ENCODE data around the gene TUBB4B. TPM values are rescaled to one million over a fixed set of nuclear protein-coding genes. Genes with fewer than 3 reads are reported as not detected.
"Not testable (repeated sequence)": the region's sequence is repeated elsewhere in the genome, so short reads cannot be mapped to it uniquely, and the experiment has no call there.

TUBB4B gene
- total RNA-seq, 1 donor from 2014 or later: 262 TPM

GRCh38 chr9:137242269-137243203 is 1.4 kb downstream of the TUBB4B start:
- no peak for TF ChIP-seq CTCF (IDR thresholded peaks at IDR 0.05; ENCODE audit: insufficient read depth, low read length, poor library complexity, severe bottlenecking)
- Histone ChIP-seq H3K4me3 (ENCODE audit: low read depth, low read length) (peak overlapping the region; percentile 96), H3K27me3 (ENCODE audit: control insufficient read depth, insufficient read depth, low read length) (peaks cover 4% of the 10 kb centered on the region), H3K36me3 (ENCODE audit: control insufficient read depth, insufficient read depth, low read length) (peaks cover 10% of the 10 kb centered on the region)
- DNase-seq (ENCODE audit: low read depth): no peak

DNA sequence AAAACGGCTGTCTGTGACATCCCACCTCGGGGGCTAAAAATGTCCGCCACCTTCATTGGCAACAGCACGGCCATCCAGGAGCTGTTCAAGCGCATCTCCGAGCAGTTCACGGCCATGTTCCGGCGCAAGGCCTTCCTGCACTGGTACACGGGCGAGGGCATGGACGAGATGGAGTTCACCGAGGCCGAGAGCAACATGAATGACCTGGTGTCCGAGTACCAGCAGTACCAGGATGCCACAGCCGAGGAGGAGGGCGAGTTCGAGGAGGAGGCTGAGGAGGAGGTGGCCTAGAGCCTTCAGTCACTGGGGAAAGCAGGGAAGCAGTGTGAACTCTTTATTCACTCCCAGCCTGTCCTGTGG is 2.2 kb downstream of the TUBB4B start:
- not testable (repeated sequence) for DNase-seq (ENCODE audit: low read depth); H3K4me3 ChIP-seq (ENCODE audit: low read depth, low read length); H3K27me3 ChIP-seq (ENCODE audit: control insufficient read depth, insufficient read depth, low read length)
- H3K36me3 ChIP-seq (ENCODE audit: control insufficient read depth, insufficient read depth, low read length): peaks cover 10% of the 10 kb centered on the region

- H3K27me3 ChIP-seq (ENCODE audit: control insufficient read depth, insufficient read depth, low read length): peaks cover 4% of the 10 kb centered on the region
- H3K4me3 ChIP-seq (ENCODE audit: low read depth, low read length): no peak overlapping the region
- H3K36me3 ChIP-seq (ENCODE audit: control insufficient read depth, insufficient read depth, low read length): peaks cover 10% of the 10 kb centered on the region
- DNase-seq (ENCODE audit: low read depth): no peak
- TF ChIP-seq CTCF (IDR thresholded peaks at IDR 0.05; ENCODE audit: insufficient read depth, low read length, poor library complexity, severe bottlenecking): no peak
Measured at GRCh38 chr9:137243626-137244485, 2.8 kb downstream of the TUBB4B start.

GRCh38 chr9:137244486-137245449 is 3.7 kb downstream of the TUBB4B start:
- H3K27me3 ChIP-seq (ENCODE audit: control insufficient read depth, insufficient read depth, low read length): peaks cover 4% of the 10 kb centered on the region
- peaks cover 10% of the 10 kb centered on the region for H3K36me3 ChIP-seq (ENCODE audit: control insufficient read depth, insufficient read depth, low read length)
- peak; percentile 22 for TF ChIP-seq CTCF (IDR thresholded peaks at IDR 0.05; ENCODE audit: insufficient read depth, low read length, poor library complexity, severe bottlenecking)
- DNase-seq (ENCODE audit: low read depth): no peak
- no peak overlapping the region for H3K4me3 ChIP-seq (ENCODE audit: low read depth, low read length)

DNA sequence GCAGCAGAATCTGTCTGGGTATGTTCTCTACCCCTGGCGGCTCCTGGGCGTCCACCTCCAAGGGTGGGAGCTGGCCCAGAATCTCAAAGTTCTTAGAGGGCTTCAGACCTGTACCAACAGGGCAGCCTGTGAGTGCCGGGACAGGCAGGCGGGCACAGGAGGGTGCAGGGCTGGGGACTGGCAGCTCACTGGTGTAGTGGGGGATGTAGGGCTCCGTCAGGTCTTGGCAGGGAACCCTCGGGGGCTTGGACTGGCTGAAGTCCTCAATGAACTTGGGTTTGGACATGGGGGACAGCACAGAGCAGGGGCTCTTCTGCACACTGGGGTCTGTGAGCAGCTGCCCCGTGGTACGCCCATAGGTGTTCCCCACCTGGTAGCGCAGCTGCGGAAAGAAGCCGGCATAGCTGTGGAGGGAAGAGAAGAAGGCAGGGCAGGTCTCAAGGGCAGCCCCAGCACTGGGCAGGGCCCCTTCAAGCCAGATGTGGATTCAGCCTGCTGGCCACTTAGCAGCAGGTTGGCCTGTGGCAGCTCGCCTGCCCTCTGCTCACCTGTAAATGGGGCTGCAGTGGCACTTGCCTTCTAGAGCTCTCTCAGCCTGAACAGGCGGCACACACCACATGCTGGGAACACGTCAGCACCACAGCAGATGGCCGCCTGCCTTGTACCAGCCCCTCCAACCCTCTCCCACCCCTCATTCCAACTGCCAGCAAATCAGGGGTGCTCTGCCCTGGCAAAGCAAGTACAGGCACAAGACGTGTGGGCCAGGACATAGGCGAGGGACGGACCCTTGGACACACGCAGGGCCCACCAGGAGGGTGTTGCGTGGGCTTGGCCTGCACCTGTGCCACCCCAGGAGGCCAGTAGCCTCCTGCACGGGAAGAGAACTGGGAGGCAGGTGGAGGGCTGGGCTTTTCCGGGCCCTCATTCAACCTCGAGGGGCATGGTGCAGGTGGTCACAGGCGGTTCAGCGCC is 4.6 kb downstream of the TUBB4B start:
- peaks cover 10% of the 10 kb centered on the region for H3K36me3 ChIP-seq (ENCODE audit: control insufficient read depth, insufficient read depth, low read length)
- no peak for DNase-seq (ENCODE audit: low read depth)
- peaks cover 4% of the 10 kb centered on the region for H3K27me3 ChIP-seq (ENCODE audit: control insufficient read depth, insufficient read depth, low read length)
- no peak overlapping the region for H3K4me3 ChIP-seq (ENCODE audit: low read depth, low read length)
- TF ChIP-seq CTCF (IDR thresholded peaks at IDR 0.05; ENCODE audit: insufficient read depth, low read length, poor library complexity, severe bottlenecking): no peak

Measured in kidney epithelial cell (primary cell).